ENCODE data around the gene DYRK1A. TPM values are rescaled to one million over a fixed set of nuclear protein-coding genes. Genes with fewer than 3 reads are reported as not detected.

DYRK1A gene
- polyA plus RNA-seq, 1 donor from 2014 or later, result 94.8 TPM

DNA sequence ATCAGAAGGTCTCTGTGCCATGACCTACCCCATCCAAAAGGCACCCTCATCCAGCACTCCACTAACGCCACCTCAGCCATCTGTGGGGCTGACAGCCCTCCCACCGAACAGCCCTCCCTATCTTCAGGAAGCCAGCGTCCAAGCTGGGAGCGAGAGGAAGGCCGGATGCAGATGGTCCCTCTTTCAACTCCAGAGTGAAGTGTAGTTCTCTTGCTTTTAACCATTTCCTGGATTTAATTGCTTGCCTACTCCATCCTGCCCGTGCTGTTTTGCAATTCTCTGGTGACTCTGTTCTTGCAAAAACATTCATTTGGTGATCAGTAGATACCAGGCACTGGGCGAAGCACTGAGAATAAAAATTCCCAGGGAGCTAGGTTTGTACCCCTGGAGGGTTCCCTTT is 8.2 kb upstream of the DYRK1A start:
- H3K27ac ChIP-seq (ENCODE audit: low read length), result no peak overlapping the region
- no peak for TF ChIP-seq POLR2AphosphoS5 (IDR thresholded peaks at IDR 0.05)
- TF ChIP-seq EZH2 (IDR thresholded peaks at IDR 0.05; ENCODE audit: borderline replicate concordance, insufficient read depth, low read length, poor library complexity, severe bottlenecking), result no peak
- TF ChIP-seq EP300 (conservative IDR thresholded peaks at IDR 0.05; ENCODE audit: poor library complexity, severe bottlenecking), result no peak
- no peak for TF ChIP-seq TAF1 (IDR thresholded peaks at IDR 0.05; ENCODE audit: low read depth)
- TF ChIP-seq RAD21 (conservative IDR thresholded peaks at IDR 0.05), result no peak
- TF ChIP-seq CTCF (IDR thresholded peaks at IDR 0.05; ENCODE audit: poor library complexity, severe bottlenecking), result no peak
- no peak for TF ChIP-seq SMC3 (conservative IDR thresholded peaks at IDR 0.05; ENCODE audit: poor library complexity)
- TF ChIP-seq, protein P1, sequence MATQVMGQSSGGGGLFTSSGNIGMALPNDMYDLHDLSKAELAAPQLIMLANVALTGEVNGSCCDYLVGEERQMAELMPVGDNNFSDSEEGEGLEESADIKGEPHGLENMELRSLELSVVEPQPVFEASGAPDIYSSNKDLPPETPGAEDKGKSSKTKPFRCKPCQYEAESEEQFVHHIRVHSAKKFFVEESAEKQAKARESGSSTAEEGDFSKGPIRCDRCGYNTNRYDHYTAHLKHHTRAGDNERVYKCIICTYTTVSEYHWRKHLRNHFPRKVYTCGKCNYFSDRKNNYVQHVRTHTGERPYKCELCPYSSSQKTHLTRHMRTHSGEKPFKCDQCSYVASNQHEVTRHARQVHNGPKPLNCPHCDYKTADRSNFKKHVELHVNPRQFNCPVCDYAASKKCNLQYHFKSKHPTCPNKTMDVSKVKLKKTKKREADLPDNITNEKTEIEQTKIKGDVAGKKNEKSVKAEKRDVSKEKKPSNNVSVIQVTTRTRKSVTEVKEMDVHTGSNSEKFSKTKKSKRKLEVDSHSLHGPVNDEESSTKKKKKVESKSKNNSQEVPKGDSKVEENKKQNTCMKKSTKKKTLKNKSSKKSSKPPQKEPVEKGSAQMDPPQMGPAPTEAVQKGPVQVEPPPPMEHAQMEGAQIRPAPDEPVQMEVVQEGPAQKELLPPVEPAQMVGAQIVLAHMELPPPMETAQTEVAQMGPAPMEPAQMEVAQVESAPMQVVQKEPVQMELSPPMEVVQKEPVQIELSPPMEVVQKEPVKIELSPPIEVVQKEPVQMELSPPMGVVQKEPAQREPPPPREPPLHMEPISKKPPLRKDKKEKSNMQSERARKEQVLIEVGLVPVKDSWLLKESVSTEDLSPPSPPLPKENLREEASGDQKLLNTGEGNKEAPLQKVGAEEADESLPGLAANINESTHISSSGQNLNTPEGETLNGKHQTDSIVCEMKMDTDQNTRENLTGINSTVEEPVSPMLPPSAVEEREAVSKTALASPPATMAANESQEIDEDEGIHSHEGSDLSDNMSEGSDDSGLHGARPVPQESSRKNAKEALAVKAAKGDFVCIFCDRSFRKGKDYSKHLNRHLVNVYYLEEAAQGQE (IDR thresholded peaks at IDR 0.05; ENCODE audit: borderline replicate concordance), result no peak
- H3K9ac ChIP-seq (ENCODE audit: low read length), result no peak overlapping the region
- H2AFZ ChIP-seq (ENCODE audit: low read depth, low read length), result no peak overlapping the region
- no peaks in the 10 kb centered on the region for H4K20me1 ChIP-seq (ENCODE audit: insufficient read depth)
- H3K9me3 ChIP-seq (ENCODE audit: low read length), result no peaks in the 10 kb centered on the region
- no peaks in the 10 kb centered on the region for H3K79me2 ChIP-seq (replicated peaks; ENCODE audit: insufficient read depth, low read length)
- no peak overlapping the region for H3K4me3 ChIP-seq (ENCODE audit: low read length)
- H3K36me3 ChIP-seq (ENCODE audit: insufficient read depth, low read length), result no peaks in the 10 kb centered on the region
- H3F3A ChIP-seq (ENCODE audit: insufficient read depth, low read length, poor library complexity, severe bottlenecking), result no peaks in the 10 kb centered on the region
- no peaks in the 10 kb centered on the region for H3K27me3 ChIP-seq (ENCODE audit: insufficient read depth, low read depth, low read length)
- H3K4me2 ChIP-seq (ENCODE audit: low read length), result no peak overlapping the region
- H3K9me2 ChIP-seq (ENCODE audit: insufficient read depth, low read length), result no peaks in the 10 kb centered on the region

DNA sequence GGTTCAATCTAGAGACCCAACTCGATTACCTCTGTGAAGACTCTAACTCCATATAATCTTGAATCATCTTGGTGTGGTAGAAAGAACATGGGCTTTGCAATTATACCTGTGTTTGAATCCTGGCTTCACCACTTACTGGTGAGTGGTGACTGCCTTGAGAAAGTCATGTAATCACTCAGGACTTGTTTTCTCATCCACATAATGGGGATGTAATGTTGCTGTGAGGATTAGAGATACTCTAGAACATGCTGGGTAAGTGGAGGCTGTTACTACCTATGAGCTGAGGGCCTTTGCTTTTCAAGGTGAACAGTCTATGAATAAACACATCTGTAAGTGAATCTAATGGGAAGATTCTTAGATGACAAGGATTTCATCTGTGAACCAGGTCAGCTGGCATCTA is 2.6 kb upstream of the DYRK1A start:
- no peaks in the 10 kb centered on the region for H3K27me3 ChIP-seq (ENCODE audit: insufficient read depth, low read depth, low read length)
- TF ChIP-seq SMC3 (conservative IDR thresholded peaks at IDR 0.05; ENCODE audit: poor library complexity) (no peak), MXI1 (conservative IDR thresholded peaks at IDR 0.05; ENCODE audit: poor library complexity, severe bottlenecking) (no peak), CTCF (IDR thresholded peaks at IDR 0.05; ENCODE audit: poor library complexity, severe bottlenecking) (no peak), EP300 (conservative IDR thresholded peaks at IDR 0.05; ENCODE audit: poor library complexity, severe bottlenecking) (no peak), EZH2 (IDR thresholded peaks at IDR 0.05; ENCODE audit: borderline replicate concordance, insufficient read depth, low read length, poor library complexity, severe bottlenecking) (no peak), RAD21 (conservative IDR thresholded peaks at IDR 0.05) (no peak), POLR2AphosphoS5 (IDR thresholded peaks at IDR 0.05) (no peak), TAF1 (IDR thresholded peaks at IDR 0.05; ENCODE audit: low read depth) (no peak)
- TF ChIP-seq, protein P1 (IDR thresholded peaks at IDR 0.05; ENCODE audit: borderline replicate concordance), result no peak

More for the DNA sequence above, 2.6 kb upstream of the DYRK1A start:
- peaks cover 12% of the 10 kb centered on the region for H3K79me2 ChIP-seq (replicated peaks; ENCODE audit: insufficient read depth, low read length)
- H3K9ac ChIP-seq (ENCODE audit: low read length), result no peak overlapping the region
- H3K27ac ChIP-seq (ENCODE audit: low read length), result no peak overlapping the region
- H4K20me1 ChIP-seq (ENCODE audit: insufficient read depth), result peaks cover 9% of the 10 kb centered on the region
- H3F3A ChIP-seq (ENCODE audit: insufficient read depth, low read length, poor library complexity, severe bottlenecking), result no peaks in the 10 kb centered on the region
- no peaks in the 10 kb centered on the region for H3K36me3 ChIP-seq (ENCODE audit: insufficient read depth, low read length)
- H3K9me2 ChIP-seq (ENCODE audit: insufficient read depth, low read length), result no peaks in the 10 kb centered on the region
- H3K4me3 ChIP-seq (ENCODE audit: low read length), result no peak overlapping the region
- no peak overlapping the region for H3K4me2 ChIP-seq (ENCODE audit: low read length)
- no peak overlapping the region for H2AFZ ChIP-seq (ENCODE audit: low read depth, low read length)
- no peaks in the 10 kb centered on the region for H3K9me3 ChIP-seq (ENCODE audit: low read length)
